GM23338 (cell line): ENCODE data around the gene TLE3. TPM values are rescaled to one million over a fixed set of nuclear protein-coding genes. Genes with fewer than 3 reads are reported as not detected.
A peak's percentile ranks its signal among the peaks of the same experiment; 100 is the strongest.

ENCODE experiments used
- ATAC-seq: fragments of 200-7000 bp; cut with Tn5 transposase; 3 replicates; pipeline ENCODE4 v1.9.1; 2020
- DNase-seq: peaks from one replicate; pipeline ENCODE4 v3.0.0-alpha.2; 2015; ENCODE audit warnings: low spot score
- H2AFZ ChIP-seq: fragments of 200-600 bp; sonication (generic); 2 replicates; pipeline ENCODE4 v1.8.0; 2016; ENCODE audit warnings: antibody characterized with exemption, mild to moderate bottlenecking, moderate library complexity
- H3F3A ChIP-seq: fragments of 200-600 bp; sonication (generic); replicated peaks from 2 replicates; pipeline ENCODE4 v1.8.0; 2017; ENCODE audit warnings: antibody characterized with exemption, mixed run types, low read depth
- H3K27ac ChIP-seq: fragments of 200-600 bp; sonication (generic); 2 replicates; pipeline ENCODE4 v1.6.1; 2016; ENCODE audit warnings: low read depth
- H3K27me3 ChIP-seq: fragments of 200-600 bp; sonication (generic); 2 replicates; pipeline ENCODE4 v1.8.0; 2016; ENCODE audit warnings: mild to moderate bottlenecking, mixed run types, moderate library complexity; ENCODE audit not compliant: insufficient read depth
- H3K36me3 ChIP-seq: fragments of 200-600 bp; sonication (generic); 2 replicates; pipeline ENCODE4 v1.8.0; 2016; ENCODE audit warnings: mild to moderate bottlenecking; ENCODE audit not compliant: insufficient read depth
- H3K4me1 ChIP-seq: fragments of 200-600 bp; sonication (generic); 2 replicates; pipeline ENCODE4 v1.8.0; 2016; ENCODE audit warnings: mild to moderate bottlenecking, moderate library complexity; ENCODE audit not compliant: insufficient read depth
- H3K4me2 ChIP-seq: fragments of 200-600 bp; sonication (generic); 2 replicates; pipeline ENCODE4 v1.7.1; 2017; ENCODE audit warnings: mixed run types
- H3K4me3 ChIP-seq: fragments of 200-600 bp; sonication (generic); 2 replicates; pipeline ENCODE4 v1.6.1; 2016; ENCODE audit warnings: mixed run types
- H3K79me2 ChIP-seq: fragments of 200-600 bp; sonication (generic); replicated peaks from 2 replicates; pipeline ENCODE4 v1.8.0; 2017; ENCODE audit warnings: mild to moderate bottlenecking; ENCODE audit not compliant: insufficient read depth
- H3K9me2 ChIP-seq: fragments of 200-600 bp; sonication (generic); 2 replicates; pipeline ENCODE4 v1.8.0; 2017; ENCODE audit not compliant: insufficient read depth
- H4K20me1 ChIP-seq: fragments of 200-600 bp; sonication (generic); replicated peaks from 2 replicates; pipeline ENCODE4 v1.8.0; 2017; ENCODE audit warnings: mild to moderate bottlenecking; ENCODE audit not compliant: insufficient read depth
- H3K27ac Mint-ChIP-seq: 2 replicates; pipeline ENCODE4 v1.8.0; 2020; ENCODE audit warnings: inconsistent platforms, mild to moderate bottlenecking, moderate library complexity, mixed read lengths
- H3K27me3 Mint-ChIP-seq: 3 replicates; pipeline ENCODE4 v1.8.0; 2022; ENCODE audit warnings: low read depth, mild to moderate bottlenecking, moderate library complexity, mixed read lengths, inconsistent platforms; ENCODE audit not compliant: insufficient read depth, poor library complexity
- H3K36me3 Mint-ChIP-seq: 3 replicates; pipeline ENCODE4 v1.8.0; 2021; ENCODE audit warnings: low read depth, mild to moderate bottlenecking, inconsistent platforms, moderate library complexity, mixed read lengths
- H3K4me1 Mint-ChIP-seq: 3 replicates; pipeline ENCODE4 v1.8.0; 2020; ENCODE audit warnings: mild to moderate bottlenecking, inconsistent platforms, mixed read lengths
- H3K4me3 Mint-ChIP-seq: 3 replicates; pipeline ENCODE4 v1.8.0; 2021; ENCODE audit warnings: moderate library complexity, mild to moderate bottlenecking, inconsistent platforms, mixed read lengths
- H3K9me3 Mint-ChIP-seq: 3 replicates; pipeline ENCODE4 v1.8.0; 2020; ENCODE audit warnings: moderate library complexity, mild to moderate bottlenecking, inconsistent platforms, mixed read lengths
- CREB1 ChIP-seq: fragments of 250-450 bp; sonication (Bioruptor Pico); IDR thresholded peaks from 2 replicates; pipeline ENCODE4 v1.5.0; 2020; ENCODE audit warnings: low read depth, mild to moderate bottlenecking, moderate library complexity
- EZH2 ChIP-seq: fragments of 200-600 bp; sonication (generic); IDR thresholded peaks from one replicate; pipeline ENCODE4 v1.8.0; 2017; ENCODE audit warnings: antibody characterized with exemption, mild to moderate bottlenecking, low read depth; ENCODE audit not compliant: unreplicated experiment
- EZH2phosphoT487 ChIP-seq: fragments of 200-600 bp; sonication (generic); IDR thresholded peaks from one replicate; pipeline ENCODE4 v1.8.1; 2018; ENCODE audit warnings: antibody characterized with exemption; ENCODE audit not compliant: unreplicated experiment
- JUNB ChIP-seq: IDR thresholded peaks from one replicate; pipeline ENCODE4 v1.6.1; 2016; ENCODE audit warnings: antibody characterized with exemption; ENCODE audit not compliant: unreplicated experiment
- NANOG ChIP-seq: IDR thresholded peaks from 2 replicates; pipeline ENCODE4 v1.6.1; 2016; ENCODE audit warnings: antibody characterized with exemption, borderline replicate concordance
- POLR2AphosphoS5 ChIP-seq: IDR thresholded peaks from 2 replicates; pipeline ENCODE4 v1.6.1; 2016; ENCODE audit warnings: antibody characterized with exemption, low read depth
- STAT1 ChIP-seq: IDR thresholded peaks from one replicate; pipeline ENCODE4 v1.6.1; 2016; ENCODE audit warnings: antibody characterized with exemption; ENCODE audit not compliant: unreplicated experiment
- ZNF114 ChIP-seq: fragments of 250-450 bp; sonication (Bioruptor Pico); IDR thresholded peaks from 2 replicates; pipeline ENCODE4 v1.5.0; 2020; ENCODE audit warnings: mild to moderate bottlenecking, moderate library complexity
- ZNF331 ChIP-seq: fragments of 250-450 bp; sonication (Bioruptor Pico); IDR thresholded peaks from 2 replicates; pipeline ENCODE4 v1.5.0; 2020; ENCODE audit warnings: low read depth, mild to moderate bottlenecking, moderate library complexity
- polyA plus RNA-seq: library from polyadenylated mRNA; unstranded; fragments of >200 nt; fragmentation: Nextera tagmentation; extraction: Ambion mirVana; gene quantifications from 2 replicates; pipeline ENCODE4 v1.2.1, GENCODE V29; 2016
- total RNA-seq: library from RNA; depleted of rRNA; stranded (reverse); fragments of >200 nt; shearing (Covaris generic); gene quantifications from 2 replicates; pipeline ENCODE4 v1.2.3, GENCODE V29; 2014
- TF ChIP-seq, protein P1 (sequence below): IDR thresholded peaks from one replicate; pipeline ENCODE4 v1.6.1; 2018; ENCODE audit warnings: antibody characterized with exemption; ENCODE audit not compliant: unreplicated experiment
- TF ChIP-seq, protein P2 (sequence below): IDR thresholded peaks from 2 replicates; pipeline ENCODE4 v1.6.1; 2016; ENCODE audit warnings: antibody characterized with exemption
- TF ChIP-seq, protein P3 (sequence below): fragments of 250-450 bp; sonication (Bioruptor Pico); IDR thresholded peaks from 2 replicates; pipeline ENCODE4 v1.5.0; 2020; ENCODE audit warnings: mild to moderate bottlenecking, moderate library complexity
- TF ChIP-seq, protein P4 (sequence below), 2 experiments: fragments of 200-600 bp in 1 of 2; sonication (generic) in 1 of 2; conservative IDR thresholded peaks; 2 replicates each; pipeline versions ENCODE4 v1.5.1 to v1.6.1; 2016 to 2017; ENCODE audit warnings: antibody characterized with exemption in 2 of 2, low read depth in 2 of 2, mild to moderate bottlenecking in 2 of 2, moderate library complexity in 1 of 2

Gene TLE3
- total and polyA plus RNA-seq, 2 experiments from 2014 or later, result 10.4 to 79.5 TPM

- TF ChIP-seq NANOG (no peak), EZH2phosphoT487 (no peak), ZNF114 (CRISPR knock-in tag) (no peak), POLR2AphosphoS5 (no peak), EZH2 (no peak), JUNB (no peak), ZNF331 (CRISPR knock-in tag) (no peak), CREB1 (CRISPR knock-in tag) (no peak), STAT1 (no peak)
- TF ChIP-seq, protein P1, sequence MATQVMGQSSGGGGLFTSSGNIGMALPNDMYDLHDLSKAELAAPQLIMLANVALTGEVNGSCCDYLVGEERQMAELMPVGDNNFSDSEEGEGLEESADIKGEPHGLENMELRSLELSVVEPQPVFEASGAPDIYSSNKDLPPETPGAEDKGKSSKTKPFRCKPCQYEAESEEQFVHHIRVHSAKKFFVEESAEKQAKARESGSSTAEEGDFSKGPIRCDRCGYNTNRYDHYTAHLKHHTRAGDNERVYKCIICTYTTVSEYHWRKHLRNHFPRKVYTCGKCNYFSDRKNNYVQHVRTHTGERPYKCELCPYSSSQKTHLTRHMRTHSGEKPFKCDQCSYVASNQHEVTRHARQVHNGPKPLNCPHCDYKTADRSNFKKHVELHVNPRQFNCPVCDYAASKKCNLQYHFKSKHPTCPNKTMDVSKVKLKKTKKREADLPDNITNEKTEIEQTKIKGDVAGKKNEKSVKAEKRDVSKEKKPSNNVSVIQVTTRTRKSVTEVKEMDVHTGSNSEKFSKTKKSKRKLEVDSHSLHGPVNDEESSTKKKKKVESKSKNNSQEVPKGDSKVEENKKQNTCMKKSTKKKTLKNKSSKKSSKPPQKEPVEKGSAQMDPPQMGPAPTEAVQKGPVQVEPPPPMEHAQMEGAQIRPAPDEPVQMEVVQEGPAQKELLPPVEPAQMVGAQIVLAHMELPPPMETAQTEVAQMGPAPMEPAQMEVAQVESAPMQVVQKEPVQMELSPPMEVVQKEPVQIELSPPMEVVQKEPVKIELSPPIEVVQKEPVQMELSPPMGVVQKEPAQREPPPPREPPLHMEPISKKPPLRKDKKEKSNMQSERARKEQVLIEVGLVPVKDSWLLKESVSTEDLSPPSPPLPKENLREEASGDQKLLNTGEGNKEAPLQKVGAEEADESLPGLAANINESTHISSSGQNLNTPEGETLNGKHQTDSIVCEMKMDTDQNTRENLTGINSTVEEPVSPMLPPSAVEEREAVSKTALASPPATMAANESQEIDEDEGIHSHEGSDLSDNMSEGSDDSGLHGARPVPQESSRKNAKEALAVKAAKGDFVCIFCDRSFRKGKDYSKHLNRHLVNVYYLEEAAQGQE, result no peak
- TF ChIP-seq, protein P2, sequence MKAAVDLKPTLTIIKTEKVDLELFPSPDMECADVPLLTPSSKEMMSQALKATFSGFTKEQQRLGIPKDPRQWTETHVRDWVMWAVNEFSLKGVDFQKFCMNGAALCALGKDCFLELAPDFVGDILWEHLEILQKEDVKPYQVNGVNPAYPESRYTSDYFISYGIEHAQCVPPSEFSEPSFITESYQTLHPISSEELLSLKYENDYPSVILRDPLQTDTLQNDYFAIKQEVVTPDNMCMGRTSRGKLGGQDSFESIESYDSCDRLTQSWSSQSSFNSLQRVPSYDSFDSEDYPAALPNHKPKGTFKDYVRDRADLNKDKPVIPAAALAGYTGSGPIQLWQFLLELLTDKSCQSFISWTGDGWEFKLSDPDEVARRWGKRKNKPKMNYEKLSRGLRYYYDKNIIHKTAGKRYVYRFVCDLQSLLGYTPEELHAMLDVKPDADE, result no peak
- TF ChIP-seq, protein P3, sequence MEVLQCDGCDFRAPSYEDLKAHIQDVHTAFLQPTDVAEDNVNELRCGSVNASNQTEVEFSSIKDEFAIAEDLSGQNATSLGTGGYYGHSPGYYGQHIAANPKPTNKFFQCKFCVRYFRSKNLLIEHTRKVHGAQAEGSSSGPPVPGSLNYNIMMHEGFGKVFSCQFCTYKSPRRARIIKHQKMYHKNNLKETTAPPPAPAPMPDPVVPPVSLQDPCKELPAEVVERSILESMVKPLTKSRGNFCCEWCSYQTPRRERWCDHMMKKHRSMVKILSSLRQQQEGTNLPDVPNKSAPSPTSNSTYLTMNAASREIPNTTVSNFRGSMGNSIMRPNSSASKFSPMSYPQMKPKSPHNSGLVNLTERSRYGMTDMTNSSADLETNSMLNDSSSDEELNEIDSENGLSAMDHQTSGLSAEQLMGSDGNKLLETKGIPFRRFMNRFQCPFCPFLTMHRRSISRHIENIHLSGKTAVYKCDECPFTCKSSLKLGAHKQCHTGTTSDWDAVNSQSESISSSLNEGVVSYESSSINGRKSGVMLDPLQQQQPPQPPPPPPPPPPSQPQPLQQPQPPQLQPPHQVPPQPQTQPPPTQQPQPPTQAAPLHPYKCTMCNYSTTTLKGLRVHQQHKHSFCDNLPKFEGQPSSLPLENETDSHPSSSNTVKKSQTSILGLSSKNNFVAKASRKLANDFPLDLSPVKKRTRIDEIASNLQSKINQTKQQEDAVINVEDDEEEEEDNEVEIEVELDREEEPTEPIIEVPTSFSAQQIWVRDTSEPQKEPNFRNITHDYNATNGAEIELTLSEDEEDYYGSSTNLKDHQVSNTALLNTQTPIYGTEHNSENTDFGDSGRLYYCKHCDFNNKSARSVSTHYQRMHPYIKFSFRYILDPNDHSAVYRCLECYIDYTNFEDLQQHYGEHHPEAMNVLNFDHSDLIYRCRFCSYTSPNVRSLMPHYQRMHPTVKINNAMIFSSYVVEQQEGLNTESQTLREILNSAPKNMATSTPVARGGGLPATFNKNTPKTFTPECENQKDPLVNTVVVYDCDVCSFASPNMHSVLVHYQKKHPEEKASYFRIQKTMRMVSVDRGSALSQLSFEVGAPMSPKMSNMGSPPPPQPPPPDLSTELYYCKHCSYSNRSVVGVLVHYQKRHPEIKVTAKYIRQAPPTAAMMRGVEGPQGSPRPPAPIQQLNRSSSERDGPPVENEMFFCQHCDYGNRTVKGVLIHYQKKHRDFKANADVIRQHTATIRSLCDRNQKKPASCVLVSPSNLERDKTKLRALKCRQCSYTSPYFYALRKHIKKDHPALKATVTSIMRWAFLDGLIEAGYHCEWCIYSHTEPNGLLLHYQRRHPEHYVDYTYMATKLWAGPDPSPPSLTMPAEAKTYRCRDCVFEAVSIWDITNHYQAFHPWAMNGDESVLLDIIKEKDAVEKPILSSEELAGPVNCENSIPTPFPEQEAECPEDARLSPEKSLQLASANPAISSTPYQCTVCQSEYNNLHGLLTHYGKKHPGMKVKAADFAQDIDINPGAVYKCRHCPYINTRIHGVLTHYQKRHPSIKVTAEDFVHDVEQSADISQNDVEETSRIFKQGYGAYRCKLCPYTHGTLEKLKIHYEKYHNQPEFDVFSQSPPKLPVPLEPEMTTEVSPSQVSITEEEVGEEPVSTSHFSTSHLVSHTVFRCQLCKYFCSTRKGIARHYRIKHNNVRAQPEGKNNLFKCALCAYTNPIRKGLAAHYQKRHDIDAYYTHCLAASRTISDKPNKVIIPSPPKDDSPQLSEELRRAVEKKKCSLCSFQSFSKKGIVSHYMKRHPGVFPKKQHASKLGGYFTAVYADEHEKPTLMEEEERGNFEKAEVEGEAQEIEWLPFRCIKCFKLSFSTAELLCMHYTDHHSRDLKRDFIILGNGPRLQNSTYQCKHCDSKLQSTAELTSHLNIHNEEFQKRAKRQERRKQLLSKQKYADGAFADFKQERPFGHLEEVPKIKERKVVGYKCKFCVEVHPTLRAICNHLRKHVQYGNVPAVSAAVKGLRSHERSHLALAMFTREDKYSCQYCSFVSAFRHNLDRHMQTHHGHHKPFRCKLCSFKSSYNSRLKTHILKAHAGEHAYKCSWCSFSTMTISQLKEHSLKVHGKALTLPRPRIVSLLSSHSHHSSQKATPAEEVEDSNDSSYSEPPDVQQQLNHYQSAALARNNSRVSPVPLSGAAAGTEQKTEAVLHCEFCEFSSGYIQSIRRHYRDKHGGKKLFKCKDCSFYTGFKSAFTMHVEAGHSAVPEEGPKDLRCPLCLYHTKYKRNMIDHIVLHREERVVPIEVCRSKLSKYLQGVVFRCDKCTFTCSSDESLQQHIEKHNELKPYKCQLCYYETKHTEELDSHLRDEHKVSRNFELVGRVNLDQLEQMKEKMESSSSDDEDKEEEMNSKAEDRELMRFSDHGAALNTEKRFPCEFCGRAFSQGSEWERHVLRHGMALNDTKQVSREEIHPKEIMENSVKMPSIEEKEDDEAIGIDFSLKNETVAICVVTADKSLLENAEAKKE (CRISPR knock-in tag), result no peak
- TF ChIP-seq, protein P4, sequence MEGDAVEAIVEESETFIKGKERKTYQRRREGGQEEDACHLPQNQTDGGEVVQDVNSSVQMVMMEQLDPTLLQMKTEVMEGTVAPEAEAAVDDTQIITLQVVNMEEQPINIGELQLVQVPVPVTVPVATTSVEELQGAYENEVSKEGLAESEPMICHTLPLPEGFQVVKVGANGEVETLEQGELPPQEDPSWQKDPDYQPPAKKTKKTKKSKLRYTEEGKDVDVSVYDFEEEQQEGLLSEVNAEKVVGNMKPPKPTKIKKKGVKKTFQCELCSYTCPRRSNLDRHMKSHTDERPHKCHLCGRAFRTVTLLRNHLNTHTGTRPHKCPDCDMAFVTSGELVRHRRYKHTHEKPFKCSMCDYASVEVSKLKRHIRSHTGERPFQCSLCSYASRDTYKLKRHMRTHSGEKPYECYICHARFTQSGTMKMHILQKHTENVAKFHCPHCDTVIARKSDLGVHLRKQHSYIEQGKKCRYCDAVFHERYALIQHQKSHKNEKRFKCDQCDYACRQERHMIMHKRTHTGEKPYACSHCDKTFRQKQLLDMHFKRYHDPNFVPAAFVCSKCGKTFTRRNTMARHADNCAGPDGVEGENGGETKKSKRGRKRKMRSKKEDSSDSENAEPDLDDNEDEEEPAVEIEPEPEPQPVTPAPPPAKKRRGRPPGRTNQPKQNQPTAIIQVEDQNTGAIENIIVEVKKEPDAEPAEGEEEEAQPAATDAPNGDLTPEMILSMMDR (conservative IDR thresholded peaks at IDR 0.05; ENCODE audit: low read depth in 2 of 2), result no peak
- no peak overlapping the region for H2AFZ ChIP-seq
- Mint-ChIP-seq H3K4me1 (peaks cover 21% of the 10 kb centered on the region), H3K9me3 (no peaks in the 10 kb centered on the region; the same call in 2 of the 3 replicates), H3K36me3 (peaks cover 29% of the 10 kb centered on the region), H3K27me3 (peaks cover 7% of the 10 kb centered on the region), H3K27ac (no peak overlapping the region; the same call in 1 of the 2 replicates), H3K4me3 (no peak overlapping the region)
- H3K36me3 ChIP-seq, result 0 out of 2 replicates have a peak, but pooled peaks cover 4% of the 10 kb centered on the region
- DNase-seq (no peak), ATAC-seq (peak; percentile 19)
- H3K27me3 ChIP-seq, result no peaks in the 10 kb centered on the region
- peaks cover 14% of the 10 kb centered on the region for H3K4me1 ChIP-seq
- peaks cover 10% of the 10 kb centered on the region for H4K20me1 ChIP-seq
- H3K4me3 ChIP-seq, result no peak overlapping the region
- H3K9me2 ChIP-seq, result 0 out of 2 replicates have a peak, but pooled peaks cover 8% of the 10 kb centered on the region
- no peak overlapping the region for H3K4me2 ChIP-seq
- H3K79me2 ChIP-seq, result no peaks in the 10 kb centered on the region
- H3F3A ChIP-seq, result no peaks in the 10 kb centered on the region
- H3K27ac ChIP-seq, result no peak overlapping the region
These were observed 50.9 kb downstream of the TLE3 start for GRCh38 chr15:70046679-70047369.
